H1 (cell line): Measurements from ENCODE around the gene CHD3. TPM values are rescaled to one million over a fixed set of nuclear protein-coding genes. Genes with fewer than 3 reads are reported as not detected.
"Not testable (repeated sequence)": the region's sequence is repeated elsewhere in the genome, so short reads cannot be mapped to it uniquely, and the experiment has no call there.

Experiments
- CTCF ChIA-PET: fragments of 300-600 bp; sonication (Branson Sonifier 250); formaldehyde crosslinking; loops from one replicate; lab custom pipeline; 2021; ENCODE audit not compliant: partially characterized antibody; lab: Charles Lee
- POLR2A ChIA-PET: fragments of 300-600 bp; sonication (Branson Sonifier 250); formaldehyde crosslinking; loops from one replicate; lab custom pipeline; 2021; ENCODE audit warnings: inconsistent platforms; ENCODE audit not compliant: partially characterized antibody; lab: Charles Lee
- DNase-seq, 2 experiments: peaks; one replicate each; pipeline versions ENCODE4 v3.0.0 to v3.0.0-alpha.2; 2010 to 2022; ENCODE audit warnings: low spot score in 2 of 2, low read depth in 1 of 2, mixed read lengths in 1 of 2
- FAIRE-seq: peaks from 2 replicates; lab custom pipeline; 2011; peaks lifted over from hg19 to GRCh38; lab: Jason Lieb, UNC
- H2AFZ ChIP-seq: 2 replicates; pipeline ENCODE4 v1.8.1; 2012; ENCODE audit warnings: low read length, inconsistent platforms
- H2AK5ac ChIP-seq: 2 replicates; pipeline ENCODE4 v1.6.1; 2013; ENCODE audit warnings: low read depth, low read length
- H2BK120ac ChIP-seq: replicated peaks from 2 replicates; pipeline ENCODE3; 2013; ENCODE audit warnings: low read depth, low read length, inconsistent platforms
- H2BK12ac ChIP-seq: 2 replicates; pipeline ENCODE4 v1.6.1; 2013; ENCODE audit warnings: low read depth, low read length
- H2BK15ac ChIP-seq: 2 replicates; pipeline ENCODE4 v1.6.1; 2013; ENCODE audit warnings: low read length
- H2BK20ac ChIP-seq: 2 replicates; pipeline ENCODE4 v1.6.1; 2013; ENCODE audit warnings: low read length
- H2BK5ac ChIP-seq: 2 replicates; pipeline ENCODE4 v1.6.1; 2013; ENCODE audit warnings: low read depth, low read length
- H3K14ac ChIP-seq: 2 replicates; pipeline ENCODE4 v1.6.1; 2013; ENCODE audit warnings: inconsistent platforms; ENCODE audit not compliant: insufficient read length
- H3K18ac ChIP-seq: 2 replicates; pipeline ENCODE4 v1.6.1; 2013; ENCODE audit warnings: low read length; ENCODE audit errors: extremely low read depth
- H3K23ac ChIP-seq: 2 replicates; pipeline ENCODE4 v1.6.1; 2013; ENCODE audit warnings: inconsistent platforms; ENCODE audit not compliant: insufficient read length
- H3K23me2 ChIP-seq: 2 replicates; pipeline ENCODE4 v1.6.1; 2013; ENCODE audit warnings: low read depth, low read length
- H3K27ac ChIP-seq: 2 replicates; pipeline ENCODE4 v1.6.1; 2011; ENCODE audit warnings: low read depth, low read length, inconsistent platforms
- H3K27me3 ChIP-seq, 4 experiments: replicated peaks in 1 of 4; 1 replicate in 1 of 4; 2 replicates in 3 of 4; pipeline versions ENCODE4 v1.6.1 to v1.8.1; 2011 to 2013; ENCODE audit warnings: low read length in 3 of 4, mild to moderate bottlenecking in 3 of 4, inconsistent platforms in 2 of 4, mixed read lengths in 2 of 4, moderate library complexity in 1 of 4; ENCODE audit not compliant: control insufficient read depth in 3 of 4, insufficient read depth in 3 of 4; ENCODE audit errors: extremely low read depth in 1 of 4
- H3K36me3 ChIP-seq, 4 experiments: 2 replicates each; pipeline versions ENCODE4 v1.6.1 to v1.8.1; 2011 to 2013; ENCODE audit warnings: mild to moderate bottlenecking in 4 of 4, low read length in 3 of 4, moderate library complexity in 2 of 4, control low read depth in 1 of 4, inconsistent platforms in 1 of 4; ENCODE audit not compliant: insufficient read depth in 4 of 4, control insufficient read depth in 2 of 4
- H3K4ac ChIP-seq: replicated peaks from 2 replicates; pipeline ENCODE3; 2013; ENCODE audit warnings: low read length, low read depth, mixed read lengths, inconsistent platforms; ENCODE audit not compliant: insufficient read length
- H3K4me1 ChIP-seq, 4 experiments: replicated peaks in 1 of 4; 1 replicate in 1 of 4; 2 replicates in 3 of 4; pipeline versions ENCODE4 v1.6.1 to v1.8.1; 2011 to 2013; ENCODE audit warnings: low read length in 3 of 4, inconsistent platforms in 2 of 4, mixed read lengths in 1 of 4; ENCODE audit not compliant: insufficient read depth in 4 of 4, control insufficient read depth in 3 of 4
- H3K4me2 ChIP-seq, 2 experiments: 2 replicates each; pipeline versions ENCODE4 v1.6.1 to v1.8.1; 2011 to 2013; ENCODE audit warnings: low read depth in 2 of 2, low read length in 2 of 2, control low read depth in 1 of 2, inconsistent platforms in 1 of 2, mild to moderate bottlenecking in 1 of 2; ENCODE audit not compliant: insufficient read depth in 1 of 2
- H3K4me3 ChIP-seq, 4 experiments: fragments of 200-600, 300-600 bp in 1 of 4; sonication (generic), shearing (Covaris generic), sonication (Bioruptor Twin) in 1 of 4; 2 replicates each; pipeline versions ENCODE4 v1.5.1 to v1.8.1; 2011 to 2016; ENCODE audit warnings: low read length in 4 of 4, low read depth in 3 of 4, control low read depth in 2 of 4, inconsistent platforms in 2 of 4, mild to moderate bottlenecking in 2 of 4, mixed read lengths in 1 of 4, moderate library complexity in 1 of 4; ENCODE audit not compliant: insufficient read depth in 2 of 4; ENCODE audit errors: extremely low read depth in 1 of 4
- H3K56ac ChIP-seq: replicated peaks from 2 replicates; pipeline ENCODE3; 2013; ENCODE audit warnings: low read depth, mild to moderate bottlenecking, mixed read lengths, low read length, inconsistent platforms; ENCODE audit not compliant: insufficient read length
- H3K79me1 ChIP-seq: 2 replicates; pipeline ENCODE4 v1.6.1; 2013; ENCODE audit warnings: low read depth, low read length, control low read depth
- H3K79me2 ChIP-seq, 2 experiments: 2 replicates each; pipeline versions ENCODE4 v1.6.1 to v1.8.1; 2012 to 2013; ENCODE audit warnings: low read length in 2 of 2, mild to moderate bottlenecking in 2 of 2, inconsistent platforms in 1 of 2; ENCODE audit not compliant: insufficient read depth in 2 of 2, control insufficient read depth in 1 of 2
- H3K9ac ChIP-seq, 4 experiments: replicated peaks in 1 of 4; 1 replicate in 1 of 4; 2 replicates in 3 of 4; pipeline versions ENCODE4 v1.6.1 to v1.8.1; 2011 to 2013; ENCODE audit warnings: low read depth in 3 of 4, low read length in 3 of 4, control low read depth in 2 of 4, mild to moderate bottlenecking in 2 of 4, moderate library complexity in 2 of 4, inconsistent platforms in 1 of 4; ENCODE audit errors: extremely low read depth in 1 of 4
- H3K9me3 ChIP-seq, 2 experiments: 2 replicates each; pipeline versions ENCODE4 v1.6.1 to v1.8.1; 2012 to 2013; ENCODE audit warnings: mild to moderate bottlenecking in 2 of 2, moderate library complexity in 2 of 2, control low read depth in 1 of 2, inconsistent platforms in 1 of 2, low read depth in 1 of 2, low read length in 1 of 2, mixed read lengths in 1 of 2; ENCODE audit not compliant: insufficient read depth in 2 of 2
- H4K20me1 ChIP-seq, 2 experiments: replicated peaks in 1 of 2; 2 replicates each; pipeline versions ENCODE3 to v1.8.1; 2011 to 2013; ENCODE audit warnings: inconsistent platforms in 2 of 2, low read length in 2 of 2, mild to moderate bottlenecking in 1 of 2; ENCODE audit not compliant: insufficient read depth in 2 of 2, control insufficient read depth in 1 of 2
- H4K5ac ChIP-seq: 2 replicates; pipeline ENCODE4 v1.6.1; 2013; ENCODE audit warnings: low read length, low read depth, mixed read lengths, inconsistent platforms; ENCODE audit not compliant: insufficient read length
- H4K8ac ChIP-seq: 2 replicates; pipeline ENCODE4 v1.8.0; 2013; ENCODE audit warnings: mild to moderate bottlenecking, moderate library complexity, low read length, inconsistent platforms; ENCODE audit not compliant: insufficient read depth; ENCODE audit errors: extremely low read depth
- H4K91ac ChIP-seq: replicated peaks from 2 replicates; pipeline ENCODE3; 2013; ENCODE audit warnings: low read length, mixed read lengths, inconsistent platforms; ENCODE audit not compliant: insufficient read length
- WGBS, 2 experiments: shearing (Covaris generic) in 1 of 2; methylation state at CpG; one replicate each; pipeline versions ENCODE4 v1.1.6 to v1.1.7; 2013 to 2015; ENCODE audit warnings: low lambda C conversion rate in 2 of 2, mixed read lengths in 2 of 2, inconsistent platforms in 1 of 2, low coverage in 1 of 2, missing lambda C conversion rate in 1 of 2; ENCODE audit not compliant: insufficient replicate concordance in 2 of 2, insufficient coverage in 1 of 2, insufficient read length in 1 of 2; ENCODE audit errors: extremely low coverage in 1 of 2, missing lambda C conversion rate in 1 of 2; 5-methylcytosine and 5-hydroxymethylcytosine counted together
- polyA plus RNA-seq, 7 experiments: library from polyadenylated mRNA; depleted of rRNA in 3 of 7; stranded (reverse) in 5 of 7; unstranded in 2 of 7; fragments of >200 nt in 5 of 7; fragments of 200-250 nt in 2 of 7; gene quantifications; 1 replicate in 5 of 7; 2 replicates in 1 of 7; 4 replicates in 1 of 7; pipeline versions ENCODE4 v1.2.1 to v1.2.3, GENCODE V29; 2011 to 2013; ENCODE audit warnings: missing spikeins in 2 of 7, mixed read lengths in 2 of 7
- total RNA-seq: library from RNA; stranded (reverse); fragmentation: NEBNext Ultra II Directional; extraction: Animal tissue kit (Norgen Biotek cat#: 25700); gene quantifications from 2 replicates; pipeline ENCODE4 v1.2.1, GENCODE V29; 2021

Gene CHD3
- total and polyA plus RNA-seq, 2 of the 8 experiments (the other 6 are each of a cell fraction or from before 2014, with no cell fraction given) = 12.3 to 12.9 TPM

DNA sequence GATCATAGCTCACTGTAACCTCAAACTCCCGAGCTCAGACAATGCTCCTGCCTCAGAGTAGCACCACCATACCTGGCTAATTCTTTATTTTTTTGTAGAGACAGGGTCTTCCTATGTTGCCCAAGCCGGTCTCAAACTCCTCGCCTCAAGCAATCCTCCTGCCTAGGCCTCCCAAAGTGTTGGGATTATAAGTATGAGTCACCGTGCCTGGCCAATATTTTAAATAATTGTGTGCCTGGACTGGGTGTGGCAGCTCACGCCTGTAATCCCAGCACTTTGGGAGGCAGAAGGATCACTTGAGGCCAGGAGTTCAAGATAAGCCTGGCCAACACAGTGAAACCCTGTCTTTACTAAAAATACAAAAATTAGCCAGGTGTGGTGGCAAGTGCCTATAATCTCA is 24.2 kb upstream of the CHD3 start:
- H3K56ac ChIP-seq, H3K18ac ChIP-seq, H3K4me2 ChIP-seq, H3K9ac ChIP-seq, H2BK20ac ChIP-seq, H4K8ac ChIP-seq, H2AFZ ChIP-seq, H4K91ac ChIP-seq, DNase-seq, H3K27me3 ChIP-seq, H3K79me1 ChIP-seq, H2BK12ac ChIP-seq, H3K4me3 ChIP-seq, H3K79me2 ChIP-seq, H3K14ac ChIP-seq, H3K23me2 ChIP-seq, FAIRE-seq, H3K36me3 ChIP-seq, H3K27ac ChIP-seq, POLR2A ChIA-PET, H3K4me1 ChIP-seq, H3K23ac ChIP-seq, H4K20me1 ChIP-seq, H3K9me3 ChIP-seq, H2BK5ac ChIP-seq, H2BK15ac ChIP-seq, H2BK120ac ChIP-seq, H4K5ac ChIP-seq, H2AK5ac ChIP-seq, H3K4ac ChIP-seq: not testable (repeated sequence)
- WGBS, 2 experiments = 87% methylated on average over 5 of the region's 5 CpGs; no CpG with 5 or more reads in 1 of the 2 experiments
- CTCF ChIA-PET = interaction anchor here (0.6 to 5.5 kb wide), 17 partner anchors 8 to 193 kb away, joined by 3 to 26 read pairs (median 5); no protein-coding TSS in a partner anchor
